ENCODE measurements around the gene GPR153.

DNA sequence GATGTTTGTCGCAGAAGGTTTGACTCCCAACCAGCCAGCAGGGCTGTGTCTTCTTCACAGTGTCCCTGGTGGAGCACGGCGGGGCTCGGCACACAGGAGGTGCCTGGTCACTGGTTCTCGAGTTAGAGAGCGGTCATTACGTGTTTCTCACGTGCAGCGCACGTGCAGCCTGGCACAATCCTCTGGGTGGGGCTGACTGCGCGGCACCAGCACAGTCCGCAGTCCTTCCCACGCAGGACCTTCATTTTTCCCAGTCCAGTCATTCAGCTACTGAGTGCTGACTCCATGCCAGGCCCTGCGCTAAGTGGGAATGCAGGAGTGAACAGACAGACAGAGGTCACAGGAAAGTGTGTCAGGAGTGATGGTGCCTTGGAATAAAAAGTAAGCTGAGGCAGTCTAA is 46.2 kb upstream of the GPR153 start:
- TF ChIP-seq, protein P1, sequence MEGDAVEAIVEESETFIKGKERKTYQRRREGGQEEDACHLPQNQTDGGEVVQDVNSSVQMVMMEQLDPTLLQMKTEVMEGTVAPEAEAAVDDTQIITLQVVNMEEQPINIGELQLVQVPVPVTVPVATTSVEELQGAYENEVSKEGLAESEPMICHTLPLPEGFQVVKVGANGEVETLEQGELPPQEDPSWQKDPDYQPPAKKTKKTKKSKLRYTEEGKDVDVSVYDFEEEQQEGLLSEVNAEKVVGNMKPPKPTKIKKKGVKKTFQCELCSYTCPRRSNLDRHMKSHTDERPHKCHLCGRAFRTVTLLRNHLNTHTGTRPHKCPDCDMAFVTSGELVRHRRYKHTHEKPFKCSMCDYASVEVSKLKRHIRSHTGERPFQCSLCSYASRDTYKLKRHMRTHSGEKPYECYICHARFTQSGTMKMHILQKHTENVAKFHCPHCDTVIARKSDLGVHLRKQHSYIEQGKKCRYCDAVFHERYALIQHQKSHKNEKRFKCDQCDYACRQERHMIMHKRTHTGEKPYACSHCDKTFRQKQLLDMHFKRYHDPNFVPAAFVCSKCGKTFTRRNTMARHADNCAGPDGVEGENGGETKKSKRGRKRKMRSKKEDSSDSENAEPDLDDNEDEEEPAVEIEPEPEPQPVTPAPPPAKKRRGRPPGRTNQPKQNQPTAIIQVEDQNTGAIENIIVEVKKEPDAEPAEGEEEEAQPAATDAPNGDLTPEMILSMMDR (IDR thresholded peaks at IDR 0.05), result no peak
- TF ChIP-seq JUND (IDR thresholded peaks at IDR 0.05) (no peak), USF1 (IDR thresholded peaks at IDR 0.05; ENCODE audit: borderline replicate concordance, low read depth) (no peak), RXRA (IDR thresholded peaks at IDR 0.05; ENCODE audit: borderline replicate concordance, low read depth) (no peak), GATA2 (CRISPR knock-in tag; IDR thresholded peaks at IDR 0.05) (no peak), CHD2 (IDR thresholded peaks at IDR 0.05; ENCODE audit: low read length, partially characterized antibody) (no peak), SMC3 (IDR thresholded peaks at IDR 0.05; ENCODE audit: low read depth, low read length) (no peak), MEF2A (IDR thresholded peaks at IDR 0.05; ENCODE audit: borderline replicate concordance, low read depth) (no peak), IRF3 (IDR thresholded peaks at IDR 0.05; ENCODE audit: low read depth, low read length) (no peak), MXI1 (IDR thresholded peaks at IDR 0.05; ENCODE audit: low read depth, low read length) (no peak)

Data from SK-N-SH (cell line).